H1 (cell line): ENCODE results near the gene OTUD5.

Source experiments
- CTCF ChIP-seq, 3 experiments: IDR thresholded peaks; 1 replicate in 2 of 3; 2 replicates in 1 of 3; pipeline versions ENCODE4 v1.5.1 to v1.6.1; 2011; ENCODE audit warnings: low read length in 3 of 3, mild to moderate bottlenecking in 3 of 3, inconsistent platforms in 2 of 3, low read depth in 1 of 3, moderate library complexity in 1 of 3; ENCODE audit not compliant: insufficient read depth in 1 of 3; ENCODE audit errors: control extremely low read depth in 1 of 3
- GTF2F1 ChIP-seq: IDR thresholded peaks from 2 replicates; pipeline ENCODE4 v1.6.1; 2012; ENCODE audit warnings: low read depth, low read length, improper control_type of control experiment, borderline replicate concordance
- MAFK ChIP-seq: IDR thresholded peaks from 2 replicates; pipeline ENCODE4 v1.6.1; 2012; ENCODE audit warnings: low read depth, mild to moderate bottlenecking, improper control_type of control experiment, low read length
- SAP30 ChIP-seq: fragments of 300-600 bp; sonication (generic); IDR thresholded peaks from 2 replicates; pipeline ENCODE4 v1.7.1; 2012; ENCODE audit warnings: low read length, moderate library complexity, mild to moderate bottlenecking, inconsistent platforms; ENCODE audit not compliant: insufficient read depth, insufficient replicate concordance
- TAF1 ChIP-seq: IDR thresholded peaks from 2 replicates; pipeline ENCODE4 v1.6.1; 2011; ENCODE audit warnings: mild to moderate bottlenecking, low read depth, low read length

DNA sequence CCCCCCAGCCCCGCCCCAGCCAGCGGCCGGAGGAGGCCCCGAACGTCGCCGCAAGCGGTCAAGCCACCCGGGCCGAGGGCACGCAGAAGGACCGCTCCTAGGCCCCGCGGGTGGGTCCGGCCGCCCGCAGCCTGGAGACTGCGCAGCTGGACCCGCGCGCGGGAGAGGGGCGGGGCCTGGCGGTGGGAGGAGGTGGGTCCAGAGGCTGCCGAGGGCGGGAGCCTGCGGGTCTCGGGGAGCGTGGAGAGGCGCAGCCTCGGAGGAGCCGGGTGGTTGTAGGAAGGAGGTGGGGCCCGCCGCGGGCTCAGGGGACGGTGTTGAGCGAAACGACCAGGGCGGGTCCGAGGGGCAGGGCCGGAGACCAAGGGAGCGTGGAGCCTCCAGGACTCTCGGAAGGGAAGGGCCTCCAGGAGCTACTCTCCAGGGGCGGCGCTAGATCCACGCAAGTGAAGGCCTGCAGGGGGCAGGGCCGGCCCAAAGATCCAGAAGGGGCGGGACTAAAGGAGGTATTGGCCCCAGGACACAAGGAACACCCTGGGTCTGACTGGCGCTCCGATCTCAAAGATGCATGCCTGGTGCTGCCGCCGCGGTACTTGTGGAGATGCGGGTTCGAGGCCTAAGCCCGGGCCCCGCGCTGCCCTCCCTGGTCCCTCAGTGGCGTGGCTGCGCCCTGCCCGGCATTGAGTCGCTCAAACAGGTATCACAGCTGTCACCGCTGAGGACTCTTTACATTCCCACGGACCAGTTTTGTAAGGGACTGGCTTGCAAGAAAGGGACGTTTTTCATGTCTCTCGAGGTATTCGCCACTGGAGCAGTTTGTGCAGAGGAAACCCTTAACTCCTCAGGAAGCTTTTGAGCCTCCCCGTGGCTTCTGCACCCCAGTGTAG lies 65.8 kb downstream of the OTUD5 start:
- no peak for TF ChIP-seq TAF1
- TF ChIP-seq SAP30, result no peak
- peak in 2 of 3 experiments; percentile 46 to 48; a peak in 3 of 4 replicates for TF ChIP-seq CTCF (IDR thresholded peaks at IDR 0.05; ENCODE audit: control extremely low read depth in 1 of 3, insufficient read depth in 1 of 3, low read depth in 1 of 3, low read length in 3 of 3)
- no peak for TF ChIP-seq MAFK
- no peak for TF ChIP-seq GTF2F1
